Breast epithelium (tissue), 4 donors: ENCODE data around the gene MEAK7. TPM values are rescaled to one million over a fixed set of nuclear protein-coding genes. Genes with fewer than 3 reads are reported as not detected.

Experiments used
- DNase-seq, 2 donors: peaks; one replicate each; pipeline ENCODE4 v3.0.0-alpha.2; 2019; ENCODE audit warnings: low spot score in 2 of 2
- H3K27ac ChIP-seq, 2 donors: fragments of 200-600 bp; sonication (generic) in 1 of 2; one replicate each; pipeline ENCODE4 v1.5.1; 2016 to 2019; ENCODE audit warnings: mild to moderate bottlenecking in 1 of 2
- H3K27me3 ChIP-seq, 2 donors: fragments of 200-600 bp; sonication (generic) in 1 of 2; one replicate each; pipeline versions ENCODE4 v1.5.1 to v1.6.0; 2017 to 2019; ENCODE audit warnings: control low read depth in 1 of 2, mild to moderate bottlenecking in 1 of 2
- H3K36me3 ChIP-seq: fragments of 200-600 bp; one replicate; pipeline ENCODE4 v1.5.1; 2019
- H3K4me1 ChIP-seq, 2 donors: fragments of 200-600 bp; sonication (generic); one replicate each; pipeline ENCODE4 v1.5.1; 2016 to 2019; ENCODE audit warnings: control low read depth in 1 of 2
- H3K4me3 ChIP-seq, 3 donors: fragments of 200-600 bp; sonication (generic); 1 replicate in 2 of 3; 2 replicates in 1 of 3; pipeline ENCODE4 v1.5.1; 2016 to 2019; ENCODE audit warnings: mild to moderate bottlenecking in 3 of 3, moderate library complexity in 2 of 3
- H3K9me3 ChIP-seq, 2 donors: fragments of 200-600 bp; sonication (generic) in 1 of 2; one replicate each; pipeline ENCODE4 v1.5.1; 2016 to 2019; ENCODE audit warnings: control low read depth in 1 of 2
- CTCF ChIP-seq, 3 donors: fragments of 450-650 bp; IDR thresholded peaks; one replicate each; pipeline ENCODE4 v1.5.1; 2016 to 2017; ENCODE audit warnings: antibody characterized with exemption in 3 of 3, mild to moderate bottlenecking in 3 of 3, moderate library complexity in 3 of 3
- POLR2A ChIP-seq: fragments of 450-650 bp; IDR thresholded peaks from one replicate; pipeline ENCODE4 v1.6.1; 2016; ENCODE audit warnings: antibody characterized with exemption, mild to moderate bottlenecking, moderate library complexity
- POLR2AphosphoS5 ChIP-seq, 3 donors: sonication (generic); formaldehyde crosslinking; IDR thresholded peaks; one replicate each; pipeline ENCODE4 v1.6.1; 2017; ENCODE audit warnings: antibody characterized with exemption in 3 of 3
- intact Hi-C: fragments of 100-400 bp; cut with DNase I; formaldehyde crosslinking; loops from one replicate; pipeline ENCODE4 v1.15.1; 2023; ENCODE audit warnings: low total_unique reads
- total RNA-seq, 3 donors: library from RNA; depleted of rRNA; stranded (reverse); fragments of >200 nt; gene quantifications; one replicate each; pipeline ENCODE4 v1.1.0, GENCODE V29; 2016

Gene MEAK7
- total RNA-seq, 3 donors from 2014 or later: 8.8 to 38.1 (median 17.4) TPM

- Histone ChIP-seq H3K9me3 (peaks cover 0 to 2% of the 10 kb centered on the region in 2 donors), H3K4me1 (no peaks in the 10 kb centered on the region), H3K4me3 (no peak overlapping the region), H3K36me3 (no peaks in the 10 kb centered on the region), H3K27ac (no peak overlapping the region), H3K27me3 (no peaks in the 10 kb centered on the region)
- intact Hi-C loops: no loop called here
- TF ChIP-seq POLR2A (no peak), POLR2AphosphoS5 (IDR thresholded peaks at IDR 0.05) (no peak), CTCF (IDR thresholded peaks at IDR 0.05) (no peak)
- DNase-seq: peak in 1 of 2 donors; percentile 47
Observed at GRCh38 chr16:84461413-84462295, 42.8 kb downstream of the MEAK7 start.

- Histone ChIP-seq H3K4me1 (no peaks in the 10 kb centered on the region), H3K9me3 (no peaks in the 10 kb centered on the region), H3K27me3 (no peaks in the 10 kb centered on the region), H3K36me3 (no peaks in the 10 kb centered on the region), H3K4me3 (no peak overlapping the region), H3K27ac (no peak overlapping the region)
- peak in 1 of 2 donors; percentile 45 for DNase-seq
- intact Hi-C loops: no loop called here
- TF ChIP-seq CTCF (IDR thresholded peaks at IDR 0.05) (no peak), POLR2A (no peak), POLR2AphosphoS5 (IDR thresholded peaks at IDR 0.05) (no peak)
Observed at GRCh38 chr16:84461029-84461412, 43.4 kb downstream of the MEAK7 start.

- intact Hi-C loops: no loop called here
- TF ChIP-seq CTCF (IDR thresholded peaks at IDR 0.05) (no peak), POLR2A (no peak), POLR2AphosphoS5 (IDR thresholded peaks at IDR 0.05) (no peak)
- Histone ChIP-seq H3K36me3 (no peaks in the 10 kb centered on the region), H3K27me3 (no peaks in the 10 kb centered on the region), H3K4me3 (no peak overlapping the region), H3K9me3 (no peaks in the 10 kb centered on the region), H3K27ac (no peak overlapping the region), H3K4me1 (no peaks in the 10 kb centered on the region)
- peak in 1 of 2 donors; percentile 50 for DNase-seq
Observed at GRCh38 chr16:84460406-84461028, 43.9 kb downstream of the MEAK7 start.

GRCh38 chr16:84459941-84460405, 44.5 kb downstream of the MEAK7 start:
- Histone ChIP-seq H3K36me3 (no peaks in the 10 kb centered on the region), H3K27me3 (no peaks in the 10 kb centered on the region), H3K27ac (no peak overlapping the region), H3K4me1 (no peaks in the 10 kb centered on the region), H3K4me3 (no peak overlapping the region), H3K9me3 (no peaks in the 10 kb centered on the region)
- intact Hi-C loops: no loop called here
- TF ChIP-seq CTCF (IDR thresholded peaks at IDR 0.05) (no peak), POLR2A (no peak), POLR2AphosphoS5 (IDR thresholded peaks at IDR 0.05) (no peak)
- peak in 1 of 2 donors; percentile 41 for DNase-seq

GRCh38 chr16:84459533-84459894, 44.9 kb downstream of the MEAK7 start:
- TF ChIP-seq POLR2AphosphoS5 (IDR thresholded peaks at IDR 0.05): no peak
- TF ChIP-seq POLR2A: no peak
- no peak for TF ChIP-seq CTCF (IDR thresholded peaks at IDR 0.05)
- Histone ChIP-seq H3K27me3 (no peaks in the 10 kb centered on the region), H3K27ac (no peak overlapping the region), H3K4me3 (no peak overlapping the region), H3K9me3 (no peaks in the 10 kb centered on the region), H3K4me1 (no peaks in the 10 kb centered on the region), H3K36me3 (no peaks in the 10 kb centered on the region)
- DNase-seq: no peak
- intact Hi-C loops: no loop called here
